HepG2 (cell line): Measurements from ENCODE around the gene USE1. TPM values are rescaled to one million over a fixed set of nuclear protein-coding genes. Genes with fewer than 3 reads are reported as not detected.

ENCODE experiments used
- CAMTA2 ChIP-seq: sonication (generic); formaldehyde crosslinking; IDR thresholded peaks from 2 replicates; pipeline ENCODE4 v1.4.0; 2020; ENCODE audit warnings: mild to moderate bottlenecking, missing genetic modification reagents, borderline replicate concordance
- DPF2 ChIP-seq: sonication (generic); formaldehyde crosslinking; IDR thresholded peaks from 2 replicates; pipeline ENCODE4 v1.4.0; 2020; ENCODE audit warnings: mild to moderate bottlenecking, low read depth, missing genetic modification reagents, borderline replicate concordance
- FOXJ3 ChIP-seq: sonication (generic); formaldehyde crosslinking; IDR thresholded peaks from 2 replicates; pipeline ENCODE4 v1.4.0; 2020; ENCODE audit warnings: missing genetic modification reagents, mild to moderate bottlenecking, borderline replicate concordance
- GTF3A ChIP-seq: sonication (generic); formaldehyde crosslinking; conservative IDR thresholded peaks from 2 replicates; pipeline ENCODE4 v1.4.0; 2020; ENCODE audit warnings: mild to moderate bottlenecking, missing genetic modification reagents
- NCOA1 ChIP-seq: sonication (generic); formaldehyde crosslinking; IDR thresholded peaks from 2 replicates; pipeline ENCODE4 v1.9.0; 2021; ENCODE audit warnings: missing genetic modification reagents
- TBX2 ChIP-seq: sonication (generic); formaldehyde crosslinking; IDR thresholded peaks from 2 replicates; pipeline ENCODE4 v1.5.0; 2020; ENCODE audit warnings: missing genetic modification reagents, mild to moderate bottlenecking, borderline replicate concordance
- XRCC5 ChIP-seq: fragments of 200-400 bp; formaldehyde crosslinking; optimal IDR thresholded peaks from 2 replicates; pipeline ENCODE3; 2017; ENCODE audit warnings: mild to moderate bottlenecking, low read length
- ZNF160 ChIP-seq: sonication (generic); formaldehyde crosslinking; IDR thresholded peaks from 2 replicates; pipeline ENCODE4 v1.8.0; 2022; ENCODE audit warnings: mild to moderate bottlenecking, inconsistent platforms, missing genetic modification reagents
- ZNF235 ChIP-seq: sonication (generic); formaldehyde crosslinking; IDR thresholded peaks from 2 replicates; pipeline ENCODE4 v1.8.1; 2023; ENCODE audit warnings: mild to moderate bottlenecking, missing genetic modification reagents, borderline replicate concordance
- ZNF451 ChIP-seq: sonication (generic); formaldehyde crosslinking; IDR thresholded peaks from 2 replicates; pipeline ENCODE4 v1.5.0; 2020; ENCODE audit warnings: mild to moderate bottlenecking, missing genetic modification reagents
- ZNF780A ChIP-seq: sonication (generic); formaldehyde crosslinking; IDR thresholded peaks from 2 replicates; pipeline ENCODE4 v1.8.0; 2022; ENCODE audit warnings: mild to moderate bottlenecking, missing genetic modification reagents, moderate library complexity
- ZNF883 ChIP-seq: sonication (generic); formaldehyde crosslinking; IDR thresholded peaks from 2 replicates; pipeline ENCODE4 v1.5.1; 2020; ENCODE audit warnings: mild to moderate bottlenecking, missing genetic modification reagents; ENCODE audit errors: not compliant biosample characterization
- polyA plus RNA-seq, 8 experiments: library from polyadenylated mRNA; depleted of rRNA in 3 of 8; stranded (reverse) in 7 of 8; unstranded in 1 of 8; fragments of >200 nt; fragmentation: Illumina TruSeq in 4 of 8; extraction: Trizol in 4 of 8; gene quantifications; 2 replicates each; pipeline versions ENCODE4 v1.2.1 to v1.2.3, GENCODE V29; 2011 to 2016; ENCODE audit warnings: low read depth in 4 of 8, missing spikeins in 1 of 8, mixed read lengths in 1 of 8; ENCODE audit not compliant: insufficient read depth in 1 of 8
- total RNA-seq, 5 experiments: library from RNA; depleted of rRNA; stranded (reverse); fragments of >200 nt; fragmentation: Illumina TruSeq; extraction: Trizol; gene quantifications; 2 replicates each; pipeline ENCODE4 v1.2.3, GENCODE V29; 2016; ENCODE audit warnings: low read depth in 1 of 5
- TF ChIP-seq, protein P1 (sequence below), 2 experiments: sonication (generic) in 1 of 2; formaldehyde crosslinking in 1 of 2; IDR thresholded peaks; 2 replicates each; pipeline versions ENCODE4 v1.4.0 to v1.6.1; 2018 to 2020; ENCODE audit warnings: missing genetic modification reagents in 2 of 2, borderline replicate concordance in 1 of 2, low read depth in 1 of 2, mild to moderate bottlenecking in 1 of 2, missing biosample characterization in 1 of 2
- TF ChIP-seq, protein P2 (sequence below): sonication (generic); formaldehyde crosslinking; IDR thresholded peaks from 2 replicates; pipeline ENCODE4 v1.4.0; 2020; ENCODE audit warnings: missing genetic modification reagents
- TF ChIP-seq, protein P3 (sequence below), 2 experiments: fragments of 450-650 bp in 1 of 2; sonication (generic) in 1 of 2; formaldehyde crosslinking; IDR thresholded peaks; 2 replicates each; pipeline versions ENCODE4 v1.5.0 to v1.8.0; 2020 to 2022; ENCODE audit warnings: mild to moderate bottlenecking in 1 of 2, missing genetic modification reagents in 1 of 2
- TF ChIP-seq, protein P4 (sequence below), 2 experiments: sonication (generic) in 1 of 2; formaldehyde crosslinking in 1 of 2; IDR thresholded peaks; 2 replicates each; pipeline versions ENCODE4 v1.5.1 to v1.6.1; 2011 to 2020; ENCODE audit warnings: borderline replicate concordance in 1 of 2, low read depth in 1 of 2, low read length in 1 of 2, mild to moderate bottlenecking in 1 of 2, missing genetic modification reagents in 1 of 2, moderate library complexity in 1 of 2
- TF ChIP-seq, protein P5 (sequence below): sonication (generic); formaldehyde crosslinking; IDR thresholded peaks from 2 replicates; pipeline ENCODE4 v1.4.0; 2020; ENCODE audit warnings: mild to moderate bottlenecking, low read depth, missing genetic modification reagents

USE1 gene
- total and polyA plus RNA-seq, 2 of the 13 experiments (the other 11 are each of a cell fraction or from before 2014, with no cell fraction given) = 9.9 to 17.6 TPM

DNA sequence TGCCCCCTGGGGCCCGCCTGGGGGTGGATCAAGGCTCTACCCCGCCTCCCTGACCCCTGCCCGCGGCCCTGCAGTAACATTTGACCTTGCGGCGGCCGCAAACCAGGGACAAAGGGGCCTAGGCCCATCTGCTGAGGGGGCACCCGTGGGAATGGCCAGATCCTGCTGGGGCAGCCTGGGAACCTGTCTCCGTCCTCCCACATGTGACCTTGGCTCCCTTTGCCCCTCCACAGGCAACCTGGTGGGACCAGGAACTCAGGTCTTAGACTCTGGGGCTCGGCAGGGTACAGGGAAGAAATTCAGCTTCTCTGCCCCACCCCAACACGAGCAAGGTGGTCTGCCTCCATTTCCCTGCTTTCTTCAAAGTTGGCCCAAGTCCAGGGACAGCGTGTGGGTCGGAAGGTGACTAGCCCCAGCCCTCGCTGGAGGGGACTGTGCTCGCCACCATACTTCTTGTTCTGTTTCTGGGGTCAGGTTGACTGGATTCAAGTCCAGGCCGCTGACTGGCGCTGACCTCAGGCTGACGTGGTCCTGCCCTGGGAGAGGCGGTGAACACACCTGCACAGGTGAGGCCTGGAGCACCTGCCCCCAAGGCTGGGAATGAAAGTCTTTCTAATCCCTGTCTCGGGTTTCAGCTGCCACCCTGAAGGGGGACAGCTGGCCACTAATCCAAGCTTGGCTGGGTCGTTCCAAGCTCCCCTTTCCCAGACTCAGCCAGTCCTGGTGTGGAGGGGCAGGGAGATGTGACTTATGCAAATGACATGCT lies 33.0 kb downstream of the USE1 start (continued):
- TF ChIP-seq, protein P1, sequence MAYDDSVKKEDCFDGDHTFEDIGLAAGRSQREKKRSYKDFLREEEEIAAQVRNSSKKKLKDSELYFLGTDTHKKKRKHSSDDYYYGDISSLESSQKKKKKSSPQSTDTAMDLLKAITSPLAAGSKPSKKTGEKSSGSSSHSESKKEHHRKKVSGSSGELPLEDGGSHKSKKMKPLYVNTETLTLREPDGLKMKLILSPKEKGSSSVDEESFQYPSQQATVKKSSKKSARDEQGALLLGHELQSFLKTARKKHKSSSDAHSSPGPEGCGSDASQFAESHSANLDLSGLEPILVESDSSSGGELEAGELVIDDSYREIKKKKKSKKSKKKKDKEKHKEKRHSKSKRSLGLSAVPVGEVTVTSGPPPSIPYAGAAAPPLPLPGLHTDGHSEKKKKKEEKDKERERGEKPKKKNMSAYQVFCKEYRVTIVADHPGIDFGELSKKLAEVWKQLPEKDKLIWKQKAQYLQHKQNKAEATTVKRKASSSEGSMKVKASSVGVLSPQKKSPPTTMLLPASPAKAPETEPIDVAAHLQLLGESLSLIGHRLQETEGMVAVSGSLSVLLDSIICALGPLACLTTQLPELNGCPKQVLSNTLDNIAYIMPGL (CRISPR knock-in tag; IDR thresholded peaks at IDR 0.05; ENCODE audit: borderline replicate concordance in 1 of 2, low read depth in 1 of 2) = peak; percentile 28 to 61; a peak in 3 of 4 replicates
- TF ChIP-seq, protein P2, sequence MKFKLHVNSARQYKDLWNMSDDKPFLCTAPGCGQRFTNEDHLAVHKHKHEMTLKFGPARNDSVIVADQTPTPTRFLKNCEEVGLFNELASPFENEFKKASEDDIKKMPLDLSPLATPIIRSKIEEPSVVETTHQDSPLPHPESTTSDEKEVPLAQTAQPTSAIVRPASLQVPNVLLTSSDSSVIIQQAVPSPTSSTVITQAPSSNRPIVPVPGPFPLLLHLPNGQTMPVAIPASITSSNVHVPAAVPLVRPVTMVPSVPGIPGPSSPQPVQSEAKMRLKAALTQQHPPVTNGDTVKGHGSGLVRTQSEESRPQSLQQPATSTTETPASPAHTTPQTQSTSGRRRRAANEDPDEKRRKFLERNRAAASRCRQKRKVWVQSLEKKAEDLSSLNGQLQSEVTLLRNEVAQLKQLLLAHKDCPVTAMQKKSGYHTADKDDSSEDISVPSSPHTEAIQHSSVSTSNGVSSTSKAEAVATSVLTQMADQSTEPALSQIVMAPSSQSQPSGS (CRISPR knock-in tag) = peak; percentile 80
- TF ChIP-seq DPF2 (CRISPR knock-in tag) = peak; percentile 89
- TF ChIP-seq TBX2 (CRISPR knock-in tag) = peak; percentile 93
- no peak for TF ChIP-seq ZNF883 (CRISPR knock-in tag)
- no peak for TF ChIP-seq ZNF160 (CRISPR knock-in tag)
- TF ChIP-seq ZNF780A = no peak
- TF ChIP-seq CAMTA2 (CRISPR knock-in tag) = no peak; the same call in 1 of the 2 replicates
- TF ChIP-seq NCOA1 (CRISPR knock-in tag) = peak; percentile 93; the same call in 1 of the 2 replicates
- TF ChIP-seq FOXJ3 = peak; percentile 61; the same call in 1 of the 2 replicates
- TF ChIP-seq ZNF235 (CRISPR knock-in tag) = peak; percentile 83; the same call in 1 of the 2 replicates
- TF ChIP-seq, protein P3, sequence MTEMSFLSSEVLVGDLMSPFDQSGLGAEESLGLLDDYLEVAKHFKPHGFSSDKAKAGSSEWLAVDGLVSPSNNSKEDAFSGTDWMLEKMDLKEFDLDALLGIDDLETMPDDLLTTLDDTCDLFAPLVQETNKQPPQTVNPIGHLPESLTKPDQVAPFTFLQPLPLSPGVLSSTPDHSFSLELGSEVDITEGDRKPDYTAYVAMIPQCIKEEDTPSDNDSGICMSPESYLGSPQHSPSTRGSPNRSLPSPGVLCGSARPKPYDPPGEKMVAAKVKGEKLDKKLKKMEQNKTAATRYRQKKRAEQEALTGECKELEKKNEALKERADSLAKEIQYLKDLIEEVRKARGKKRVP (CRISPR knock-in tag; IDR thresholded peaks at IDR 0.05) = no peak
- TF ChIP-seq, protein P4, sequence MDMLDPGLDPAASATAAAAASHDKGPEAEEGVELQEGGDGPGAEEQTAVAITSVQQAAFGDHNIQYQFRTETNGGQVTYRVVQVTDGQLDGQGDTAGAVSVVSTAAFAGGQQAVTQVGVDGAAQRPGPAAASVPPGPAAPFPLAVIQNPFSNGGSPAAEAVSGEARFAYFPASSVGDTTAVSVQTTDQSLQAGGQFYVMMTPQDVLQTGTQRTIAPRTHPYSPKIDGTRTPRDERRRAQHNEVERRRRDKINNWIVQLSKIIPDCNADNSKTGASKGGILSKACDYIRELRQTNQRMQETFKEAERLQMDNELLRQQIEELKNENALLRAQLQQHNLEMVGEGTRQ (IDR thresholded peaks at IDR 0.05; ENCODE audit: low read depth, low read length) = peak; percentile 26; the same call in 1 of the 2 replicates
- TF ChIP-seq, protein P4 (CRISPR knock-in tag; IDR thresholded peaks at IDR 0.05; ENCODE audit: borderline replicate concordance) = peak; percentile 74; the same call in 1 of the 2 replicates
- 0 out of 2 replicates have a peak, but pooled peaks have one; percentile 43 for TF ChIP-seq ZNF451 (CRISPR knock-in tag)
- peak; percentile 43 for TF ChIP-seq XRCC5
- TF ChIP-seq, protein P5, sequence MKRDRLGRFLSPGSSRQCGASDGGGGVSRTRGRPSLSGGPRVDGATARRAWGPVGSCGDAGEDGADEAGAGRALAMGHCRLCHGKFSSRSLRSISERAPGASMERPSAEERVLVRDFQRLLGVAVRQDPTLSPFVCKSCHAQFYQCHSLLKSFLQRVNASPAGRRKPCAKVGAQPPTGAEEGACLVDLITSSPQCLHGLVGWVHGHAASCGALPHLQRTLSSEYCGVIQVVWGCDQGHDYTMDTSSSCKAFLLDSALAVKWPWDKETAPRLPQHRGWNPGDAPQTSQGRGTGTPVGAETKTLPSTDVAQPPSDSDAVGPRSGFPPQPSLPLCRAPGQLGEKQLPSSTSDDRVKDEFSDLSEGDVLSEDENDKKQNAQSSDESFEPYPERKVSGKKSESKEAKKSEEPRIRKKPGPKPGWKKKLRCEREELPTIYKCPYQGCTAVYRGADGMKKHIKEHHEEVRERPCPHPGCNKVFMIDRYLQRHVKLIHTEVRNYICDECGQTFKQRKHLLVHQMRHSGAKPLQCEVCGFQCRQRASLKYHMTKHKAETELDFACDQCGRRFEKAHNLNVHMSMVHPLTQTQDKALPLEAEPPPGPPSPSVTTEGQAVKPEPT (CRISPR knock-in tag) = no peak
- no peak for TF ChIP-seq GTF3A
